Caco-2 (cell line): ENCODE data around the gene ARAP2. TPM values are rescaled to one million over a fixed set of nuclear protein-coding genes. Genes with fewer than 3 reads are reported as not detected.

Experiments
- Bru-seq: library from RNA; stranded (reverse); fragments of 400-500 nt; gene quantifications from one replicate; lab custom pipeline; 2021; lab: Mats Ljungman, UMichigan
- BruChase-seq, 2 experiments: library from RNA; stranded (reverse); fragments of 400-500 nt; gene quantifications; one replicate each; lab custom pipeline; 2021; lab: Mats Ljungman, UMichigan
- BruUV-seq: library from RNA; stranded (reverse); fragments of 400-500 nt; replicated peaks from 2 replicates; lab custom pipeline; 2021; lab: Mats Ljungman, UMichigan
- CTCF ChIA-PET: fragments of 300-600 bp; sonication (Branson Sonifier 250); formaldehyde crosslinking; loops from one replicate; lab custom pipeline; 2022; ENCODE audit warnings: antibody characterized with exemption; lab: Charles Lee
- POLR2A ChIA-PET: fragments of 300-600 bp; sonication (Branson Sonifier 250); formaldehyde crosslinking; loops from one replicate; lab custom pipeline; 2022; ENCODE audit warnings: antibody characterized with exemption; lab: Charles Lee
- DNase-seq, 2 experiments: peaks; one replicate each; pipeline versions ENCODE4 v3.0.0 to v3.0.0-alpha.2; 2020 to 2022
- H3K27me3 ChIP-seq: replicated peaks from 2 replicates; pipeline ENCODE4 v1.6.0; 2011; ENCODE audit warnings: low read length; ENCODE audit not compliant: control insufficient read depth, insufficient read depth
- H3K36me3 ChIP-seq: 2 replicates; pipeline ENCODE4 v1.5.1; 2011; ENCODE audit warnings: low read length; ENCODE audit not compliant: control insufficient read depth, insufficient read depth
- H3K4me1 ChIP-seq: fragments of 250-450 bp; sonication (Bioruptor Pico); 2 replicates; pipeline ENCODE4 v1.5.1; 2020; ENCODE audit warnings: mild to moderate bottlenecking
- H3K4me3 ChIP-seq: 2 replicates; pipeline ENCODE4 v1.5.1; 2011; ENCODE audit warnings: low read depth, mild to moderate bottlenecking, control low read depth, low read length
- H3K9me3 ChIP-seq: fragments of 250-450 bp; sonication (Bioruptor Pico); 2 replicates; pipeline ENCODE4 v1.5.1; 2020; ENCODE audit warnings: mild to moderate bottlenecking, moderate library complexity
- H3K27ac Mint-ChIP-seq: one replicate; pipeline ENCODE4 v1.8.0; 2022; ENCODE audit warnings: mixed read lengths; ENCODE audit not compliant: unreplicated experiment
- H3K27me3 Mint-ChIP-seq: one replicate; pipeline ENCODE4 v1.8.0; 2022; ENCODE audit warnings: mixed read lengths; ENCODE audit not compliant: insufficient read depth, unreplicated experiment
- H3K36me3 Mint-ChIP-seq: one replicate; pipeline ENCODE4 v1.8.0; 2022; ENCODE audit warnings: mild to moderate bottlenecking, mixed read lengths; ENCODE audit not compliant: insufficient read depth, unreplicated experiment
- H3K4me1 Mint-ChIP-seq: one replicate; pipeline ENCODE4 v1.8.0; 2022; ENCODE audit warnings: low read depth, mixed read lengths; ENCODE audit not compliant: unreplicated experiment
- H3K4me3 Mint-ChIP-seq: one replicate; pipeline ENCODE4 v1.8.0; 2022; ENCODE audit warnings: mild to moderate bottlenecking, moderate library complexity, mixed read lengths; ENCODE audit not compliant: unreplicated experiment
- H3K9me3 Mint-ChIP-seq: one replicate; pipeline ENCODE4 v1.8.0; 2022; ENCODE audit warnings: mixed read lengths; ENCODE audit not compliant: unreplicated experiment
- CTCF ChIP-seq, 2 experiments: fragments of 200-600 bp in 1 of 2; IDR thresholded peaks; 1 replicate in 1 of 2; 2 replicates in 1 of 2; pipeline versions ENCODE4 v1.5.1 to v1.8.0; 2011 to 2022; ENCODE audit warnings: antibody characterized with exemption in 1 of 2, control low read depth in 1 of 2, inconsistent platforms in 1 of 2, low read depth in 1 of 2, low read length in 1 of 2, mild to moderate bottlenecking in 1 of 2, moderate library complexity in 1 of 2; ENCODE audit not compliant: insufficient read depth in 1 of 2, severe bottlenecking in 1 of 2, unreplicated experiment in 1 of 2
- intact Hi-C: fragments of 100-400 bp; cut with micrococcal nuclease; formaldehyde crosslinking; loops from one replicate; pipeline ENCODE4 v1.10.0; 2022; ENCODE audit not compliant: unreplicated experiment
- long read RNA-seq: library from polyadenylated mRNA; stranded (forward); transcript quantifications from one replicate; pipeline ENCODE4 v2.0.0, GENCODE V29; 2022
- total RNA-seq: library from RNA; stranded (reverse); gene quantifications from 2 replicates; pipeline ENCODE4 v1.2.3, GENCODE V29; 2022

The ARAP2 gene
- 3.9 TPM in 2 replicates for total RNA-seq
- percentile 50 among the genes with signal in this experiment for Bru-seq, nascent RNA
- percentile 47 among the genes with signal in this experiment for BruChase-seq, experiment 1, labeled RNA remaining after a 2-hour chase
- BruChase-seq, experiment 2, labeled RNA remaining after a 6-hour chase: percentile 42 among the genes with signal in this experiment
- long read RNA-seq, partial matches to known transcripts: 1 of 2 reads
- long read RNA-seq, other reads (novel, unspliced or antisense): 1 of 2 reads

- Mint-ChIP-seq H3K27ac (peak within 1 kb of the TSS; percentile 75), H3K27me3 (no peaks in the 10 kb centered on the region), H3K4me3 (peak within 1 kb of the TSS; percentile 81), H3K4me1 (no peaks in the 10 kb centered on the region), H3K9me3 (no peaks in the 10 kb centered on the region), H3K36me3 (no peaks in the 10 kb centered on the region)
- ChIA-PET CTCF (interaction anchor here (0.6 kb wide), 1 partner anchor 188 kb away, joined by 3 read pairs; no protein-coding TSS in a partner anchor), POLR2A (no interaction called here)
- Histone ChIP-seq H3K9me3 (no peaks in the 10 kb centered on the region), H3K4me3 (peak within 1 kb of the TSS; percentile 51), H3K4me1 (0 out of 2 replicates have a peak, but pooled peaks cover 3% of the 10 kb centered on the region), H3K27me3 (no peaks in the 10 kb centered on the region), H3K36me3 (no peaks in the 10 kb centered on the region)
- TSS peak; percentile 91 for BruUV-seq
- DNase-seq: peak; percentile 60 to 79
- no peak for TF ChIP-seq CTCF (IDR thresholded peaks at IDR 0.05; ENCODE audit: insufficient read depth in 1 of 2, low read depth in 1 of 2, low read length in 1 of 2, severe bottlenecking in 1 of 2, unreplicated experiment in 1 of 2)
- intact Hi-C loops: no loop called here
Observed at GRCh38 chr4:36244257-36245082, at the start of gene ARAP2. ARAP2 (minus strand) TSS chr4:36244514; CDS start chr4:36229486, 15,028 bp downstream.

GRCh38 chr4:36292556-36293188, 48.4 kb upstream of the ARAP2 start:
- H3K27ac Mint-ChIP-seq: no peak overlapping the region
- intact Hi-C loops: no loop called here
- H3K27me3 Mint-ChIP-seq: no peaks in the 10 kb centered on the region
- H3K4me1 ChIP-seq: no peaks in the 10 kb centered on the region
- no peaks in the 10 kb centered on the region for H3K36me3 Mint-ChIP-seq
- CTCF ChIA-PET: no interaction called here
- no peaks in the 10 kb centered on the region for H3K36me3 ChIP-seq
- no TSS peak for BruUV-seq
- TF ChIP-seq CTCF (IDR thresholded peaks at IDR 0.05; ENCODE audit: insufficient read depth in 1 of 2, low read depth in 1 of 2, low read length in 1 of 2, severe bottlenecking in 1 of 2, unreplicated experiment in 1 of 2): no peak
- H3K4me3 ChIP-seq: no peak overlapping the region
- DNase-seq: no peak
- H3K27me3 ChIP-seq: no peaks in the 10 kb centered on the region
- H3K9me3 Mint-ChIP-seq: no peaks in the 10 kb centered on the region
- H3K4me1 Mint-ChIP-seq: no peaks in the 10 kb centered on the region
- H3K4me3 Mint-ChIP-seq: no peak overlapping the region
- no peaks in the 10 kb centered on the region for H3K9me3 ChIP-seq
- POLR2A ChIA-PET: no interaction called here

- no peak for TF ChIP-seq CTCF (IDR thresholded peaks at IDR 0.05; ENCODE audit: insufficient read depth in 1 of 2, low read depth in 1 of 2, low read length in 1 of 2, severe bottlenecking in 1 of 2, unreplicated experiment in 1 of 2)
- Mint-ChIP-seq H3K4me1 (no peaks in the 10 kb centered on the region), H3K27ac (no peak overlapping the region), H3K36me3 (no peaks in the 10 kb centered on the region), H3K27me3 (no peaks in the 10 kb centered on the region), H3K4me3 (no peak overlapping the region), H3K9me3 (no peaks in the 10 kb centered on the region)
- Histone ChIP-seq H3K27me3 (no peaks in the 10 kb centered on the region), H3K9me3 (no peaks in the 10 kb centered on the region), H3K36me3 (no peaks in the 10 kb centered on the region), H3K4me3 (no peak overlapping the region), H3K4me1 (no peaks in the 10 kb centered on the region)
- ChIA-PET CTCF (no interaction called here), POLR2A (no interaction called here)
- no peak for DNase-seq
- intact Hi-C loops: no loop called here
- no TSS peak for BruUV-seq
Observed at GRCh38 chr4:36290641-36291040, 46.3 kb upstream of the ARAP2 start.
